Smooth muscle cell (in vitro differentiated cells): ENCODE results near the gene CDC40. TPM values are rescaled to one million over a fixed set of nuclear protein-coding genes. Genes with fewer than 3 reads are reported as not detected.

ENCODE experiments used
- DNase-seq: peaks from one replicate; lab custom pipeline; 2025; ENCODE audit not compliant: unreplicated experiment; lab: John Stamatoyannopoulos, UW
- H2AFZ ChIP-seq: fragments of 200-600 bp; sonication (generic); 2 replicates; pipeline ENCODE4 v1.6.0; 2016; ENCODE audit warnings: antibody characterized with exemption, low read depth, mild to moderate bottlenecking
- H3F3A ChIP-seq: fragments of 200-600 bp; sonication (generic); 2 replicates; pipeline ENCODE4 v1.6.0; 2017; ENCODE audit warnings: antibody characterized with exemption, low read depth
- H3K27ac ChIP-seq: fragments of 200-600 bp; sonication (generic); 2 replicates; pipeline ENCODE4 v1.5.1; 2016; ENCODE audit warnings: low read depth, mild to moderate bottlenecking
- H3K27me3 ChIP-seq: fragments of 200-600 bp; sonication (generic); 2 replicates; pipeline ENCODE4 v1.6.1; 2016; ENCODE audit warnings: low read depth, mild to moderate bottlenecking
- H3K36me3 ChIP-seq: fragments of 200-600 bp; sonication (generic); 2 replicates; pipeline ENCODE4 v1.5.1; 2016; ENCODE audit warnings: low read depth
- H3K4me1 ChIP-seq: fragments of 200-600 bp; sonication (generic); 2 replicates; pipeline ENCODE4 v1.5.1; 2016; ENCODE audit warnings: low read depth
- H3K4me2 ChIP-seq: fragments of 200-600 bp; sonication (generic); 2 replicates; pipeline ENCODE4 v1.6.0; 2016; ENCODE audit warnings: mild to moderate bottlenecking
- H3K4me3 ChIP-seq: fragments of 200-600 bp; sonication (generic); 2 replicates; pipeline ENCODE4 v1.5.1; 2016; ENCODE audit warnings: mild to moderate bottlenecking
- H3K79me2 ChIP-seq: fragments of 200-600 bp; sonication (generic); 2 replicates; pipeline ENCODE4 v1.6.0; 2016; ENCODE audit warnings: low read depth, mild to moderate bottlenecking
- H3K9ac ChIP-seq: fragments of 200-600 bp; sonication (generic); 2 replicates; pipeline ENCODE4 v1.6.0; 2016; ENCODE audit warnings: low read depth
- H3K9me3 ChIP-seq: fragments of 200-600 bp; sonication (generic); replicated peaks from 2 replicates; pipeline ENCODE4 v1.5.1; 2016; ENCODE audit warnings: low read depth
- H4K20me1 ChIP-seq: fragments of 200-600 bp; sonication (generic); 2 replicates; pipeline ENCODE4 v1.6.0; 2016; ENCODE audit warnings: low read depth
- CTCF ChIP-seq: fragments of 200-600 bp; sonication (generic); IDR thresholded peaks from 2 replicates; pipeline ENCODE4 v1.5.1; 2017; ENCODE audit warnings: borderline replicate concordance, mild to moderate bottlenecking, antibody characterized with exemption; ENCODE audit not compliant: insufficient read depth, poor library complexity, severe bottlenecking
- WGBS: methylation state at CpG from one replicate; pipeline ENCODE4 v1.1.7; 2016; ENCODE audit warnings: low lambda C conversion rate; 5-methylcytosine and 5-hydroxymethylcytosine counted together
- polyA plus RNA-seq: library from polyadenylated mRNA; unstranded; fragments of >200 nt; fragmentation: Nextera tagmentation; extraction: Ambion mirVana; gene quantifications from 2 replicates; pipeline ENCODE4 v1.2.1, GENCODE V29; 2016
- total RNA-seq: library from RNA; depleted of rRNA; stranded (reverse); fragments of >200 nt; gene quantifications from 2 replicates; pipeline ENCODE4 v1.2.3, GENCODE V29; 2014

Gene CDC40
- total and polyA plus RNA-seq, 2 experiments from 2014 or later, result 20.9 to 28.8 TPM

GRCh38 chr6:110181131-110182030 is 1.2 kb downstream of the CDC40 start:
- H3K4me3 ChIP-seq, result peak overlapping the region; percentile 89
- no peaks in the 10 kb centered on the region for H3K36me3 ChIP-seq
- H3K4me2 ChIP-seq, result peak overlapping the region; percentile 95
- peak overlapping the region; percentile 90 for H3K9ac ChIP-seq
- 74% methylated on average over 6 of the region's 6 CpGs for WGBS
- H3K27me3 ChIP-seq, result no peaks in the 10 kb centered on the region
- peaks cover 79% of the 10 kb centered on the region for H3K79me2 ChIP-seq
- peak overlapping the region; percentile 97 for H2AFZ ChIP-seq
- peaks cover 32% of the 10 kb centered on the region for H3K4me1 ChIP-seq
- H3K9me3 ChIP-seq, result no peaks in the 10 kb centered on the region
- TF ChIP-seq CTCF, result no peak
- peaks cover 66% of the 10 kb centered on the region for H4K20me1 ChIP-seq
- no peak for DNase-seq
- H3K27ac ChIP-seq, result no peak overlapping the region
- no peaks in the 10 kb centered on the region for H3F3A ChIP-seq

DNA sequence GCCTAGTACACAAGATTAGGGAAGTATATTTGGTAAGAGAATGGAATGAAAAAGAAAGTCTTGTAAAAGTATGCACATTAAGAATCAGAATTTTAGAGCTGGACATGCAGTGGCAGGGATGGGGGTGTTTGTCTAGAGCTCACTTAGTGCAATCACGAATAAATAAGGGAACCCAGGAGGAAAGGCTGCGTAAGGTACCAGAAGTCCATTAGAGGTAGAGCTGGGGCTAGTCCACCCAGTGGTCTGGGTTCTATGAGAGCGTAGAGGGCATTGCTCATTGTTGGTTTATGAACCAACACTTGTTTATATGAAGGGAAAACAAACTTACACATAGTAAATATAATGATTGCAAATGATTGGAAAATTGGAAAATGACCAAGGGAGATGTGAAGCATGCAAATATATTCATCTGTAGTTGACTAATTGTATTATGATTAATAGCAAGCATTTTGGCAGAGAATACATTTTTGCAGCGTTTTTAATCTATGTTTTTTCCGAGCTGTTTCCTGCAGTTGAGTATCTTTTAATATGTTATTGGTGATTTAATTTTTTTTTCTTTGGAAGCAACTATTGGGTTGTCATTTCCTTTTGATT is 3.2 kb downstream of the CDC40 start:
- H4K20me1 ChIP-seq, result peaks cover 67% of the 10 kb centered on the region
- no peaks in the 10 kb centered on the region for H3K9me3 ChIP-seq
- H3K79me2 ChIP-seq, result peaks cover 79% of the 10 kb centered on the region
- H3K27me3 ChIP-seq, result no peaks in the 10 kb centered on the region
- H3K4me1 ChIP-seq, result peaks cover 14% of the 10 kb centered on the region
- no peak overlapping the region for H3K4me3 ChIP-seq
- TF ChIP-seq CTCF, result no peak
- H3K27ac ChIP-seq, result no peak overlapping the region
- H3F3A ChIP-seq, result no peaks in the 10 kb centered on the region
- H3K9ac ChIP-seq, result no peak overlapping the region
- no peak overlapping the region for H3K4me2 ChIP-seq
- H3K36me3 ChIP-seq, result no peaks in the 10 kb centered on the region
- no peak for DNase-seq
- 96% methylated on average over 5 of the region's 5 CpGs for WGBS
- H2AFZ ChIP-seq, result no peak overlapping the region

DNA sequence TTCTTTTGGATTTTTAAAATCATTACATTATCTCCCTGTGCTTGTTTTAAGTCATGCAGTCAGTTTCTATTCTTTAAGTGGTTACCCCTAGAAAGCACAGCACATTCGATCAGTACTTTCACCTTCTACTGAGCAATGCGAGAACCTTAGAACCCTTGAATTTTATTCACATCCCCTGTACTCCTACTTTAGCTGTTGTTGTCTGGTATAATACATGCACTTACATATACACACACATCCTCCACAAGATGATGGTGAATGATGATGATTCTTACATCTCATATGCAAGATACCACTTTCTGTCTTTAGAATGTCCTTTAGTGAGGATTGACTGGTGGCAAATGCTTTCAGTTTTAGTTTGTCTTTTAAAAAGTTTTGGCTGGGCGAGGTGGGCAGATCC is 5.7 kb downstream of the CDC40 start:
- Histone ChIP-seq H3K27ac (no peak overlapping the region), H3K9ac (no peak overlapping the region), H2AFZ (no peak overlapping the region), H3K79me2 (peaks cover 94% of the 10 kb centered on the region), H3K4me2 (no peak overlapping the region), H3K9me3 (no peaks in the 10 kb centered on the region), H4K20me1 (peaks cover 91% of the 10 kb centered on the region), H3K27me3 (no peaks in the 10 kb centered on the region), H3K36me3 (no peaks in the 10 kb centered on the region), H3K4me1 (peaks cover 12% of the 10 kb centered on the region), H3F3A (no peaks in the 10 kb centered on the region), H3K4me3 (no peak overlapping the region)
- no peak for DNase-seq
- WGBS, result 99% methylated on average over 3 of the region's 3 CpGs
- TF ChIP-seq CTCF, result no peak

DNA sequence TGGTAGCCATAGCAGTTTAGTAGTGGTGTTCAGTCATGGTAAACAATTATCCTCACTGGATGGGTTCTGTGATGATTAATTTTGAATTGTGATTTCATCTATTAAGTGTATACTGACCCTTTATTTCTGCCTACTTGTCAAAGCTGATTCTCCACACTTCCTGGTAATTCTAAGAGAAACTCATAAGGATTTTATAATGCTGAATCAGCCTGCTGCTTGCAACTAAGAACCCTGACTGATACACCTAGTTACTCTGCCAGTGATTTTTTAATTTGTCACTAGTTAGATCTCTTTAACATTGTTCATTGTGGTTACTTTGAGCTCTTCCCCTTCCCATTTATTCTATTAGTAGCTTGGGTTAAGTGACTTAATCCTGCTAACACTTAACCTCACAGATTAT is 8.6 kb downstream of the CDC40 start:
- Histone ChIP-seq H3K4me2 (no peak overlapping the region), H4K20me1 (peaks cover 90% of the 10 kb centered on the region), H3K4me1 (no peaks in the 10 kb centered on the region), H3K36me3 (no peaks in the 10 kb centered on the region), H3K27me3 (no peaks in the 10 kb centered on the region), H3K9ac (no peak overlapping the region), H2AFZ (no peak overlapping the region), H3F3A (no peaks in the 10 kb centered on the region), H3K27ac (no peak overlapping the region), H3K9me3 (no peaks in the 10 kb centered on the region), H3K79me2 (peaks cover 83% of the 10 kb centered on the region), H3K4me3 (no peak overlapping the region)
- no peak for DNase-seq
- no peak for TF ChIP-seq CTCF
